ENCODE measurements around the gene SIGLEC15. TPM values are rescaled to one million over a fixed set of nuclear protein-coding genes. Genes with fewer than 3 reads are reported as not detected.
A peak's percentile ranks its signal among the peaks of the same experiment; 100 is the strongest.

The SIGLEC15 gene
- total and polyA plus RNA-seq, 2 donors (not counting 1 experiment from before 2014, with no cell fraction given) = 0.19 to 1.5 TPM

DNA sequence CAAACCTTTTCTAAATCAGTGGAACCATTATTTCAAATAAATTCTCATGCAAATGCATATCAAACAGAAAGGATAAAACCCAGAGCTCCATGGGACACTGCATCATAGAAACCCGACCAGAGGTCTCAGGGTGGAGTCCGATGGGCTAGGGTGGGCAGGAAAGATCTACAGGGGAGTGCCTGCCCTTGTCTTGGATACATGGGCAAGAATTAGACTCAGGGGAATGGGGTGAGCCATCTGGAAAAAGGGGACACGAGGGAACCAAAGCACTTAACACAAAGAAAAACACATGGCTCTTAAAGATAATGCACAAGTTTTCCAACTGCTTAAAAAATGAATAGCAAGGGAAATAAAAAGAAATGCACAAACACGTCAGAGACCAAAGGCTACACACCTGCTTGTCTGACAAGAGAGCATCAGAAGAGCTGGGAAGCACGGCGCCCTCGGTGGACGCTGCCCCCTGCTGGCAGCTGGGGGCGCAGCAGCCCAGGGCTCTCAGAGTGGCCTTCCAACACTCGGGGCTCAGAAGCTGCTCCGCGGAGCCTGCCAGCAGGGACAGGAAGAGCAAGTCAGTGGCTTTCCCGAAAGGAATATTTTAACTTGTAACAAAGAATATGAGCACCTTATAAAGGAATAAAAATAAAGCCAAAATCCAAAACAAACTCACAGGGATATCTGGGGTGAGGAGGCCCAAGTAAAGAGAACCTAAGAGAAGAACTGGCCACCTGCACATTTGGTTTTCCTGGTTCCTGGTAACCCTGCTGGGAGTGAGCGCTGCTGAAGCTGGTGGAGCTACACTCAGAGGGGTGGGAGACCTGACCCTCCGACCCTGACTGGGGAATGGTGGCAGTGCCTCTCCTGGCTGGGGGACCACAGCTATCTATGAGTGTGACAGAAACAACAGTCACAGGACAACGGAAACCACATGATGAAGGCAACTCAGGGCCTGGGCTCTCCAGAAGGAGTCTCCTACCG lies 54.5 kb downstream of the SIGLEC15 start:
- H3K9me3 ChIP-seq (ENCODE audit: control insufficient read depth, insufficient read depth, low read depth, low read length) = no peaks in the 10 kb centered on the region
- no peaks in the 10 kb centered on the region for H4K20me1 ChIP-seq (ENCODE audit: control insufficient read depth, extremely low read depth, insufficient read depth, low read length)
- no peaks in the 10 kb centered on the region for H3K27me3 ChIP-seq (ENCODE audit: control insufficient read depth, insufficient read depth, low read length)
- peak; percentile 45 to 66 for DNase-seq (ENCODE audit: low read depth in 2 of 2)
- H3K27ac ChIP-seq (ENCODE audit: insufficient read depth, low read length) = no peak overlapping the region
- H3K4me2 ChIP-seq (ENCODE audit: extremely low read depth, insufficient read depth, low read length) = no peak overlapping the region
- H3K4me1 ChIP-seq (ENCODE audit: control insufficient read depth, extremely low read depth, insufficient read depth, low read length) = no peaks in the 10 kb centered on the region
- peaks cover 14% of the 10 kb centered on the region for H3K36me3 ChIP-seq (ENCODE audit: control insufficient read depth, insufficient read depth, low read length)
- TF ChIP-seq EZH2 (IDR thresholded peaks at IDR 0.05; ENCODE audit: low read length, missing control alignments) = no peak
- TF ChIP-seq, protein P1, sequence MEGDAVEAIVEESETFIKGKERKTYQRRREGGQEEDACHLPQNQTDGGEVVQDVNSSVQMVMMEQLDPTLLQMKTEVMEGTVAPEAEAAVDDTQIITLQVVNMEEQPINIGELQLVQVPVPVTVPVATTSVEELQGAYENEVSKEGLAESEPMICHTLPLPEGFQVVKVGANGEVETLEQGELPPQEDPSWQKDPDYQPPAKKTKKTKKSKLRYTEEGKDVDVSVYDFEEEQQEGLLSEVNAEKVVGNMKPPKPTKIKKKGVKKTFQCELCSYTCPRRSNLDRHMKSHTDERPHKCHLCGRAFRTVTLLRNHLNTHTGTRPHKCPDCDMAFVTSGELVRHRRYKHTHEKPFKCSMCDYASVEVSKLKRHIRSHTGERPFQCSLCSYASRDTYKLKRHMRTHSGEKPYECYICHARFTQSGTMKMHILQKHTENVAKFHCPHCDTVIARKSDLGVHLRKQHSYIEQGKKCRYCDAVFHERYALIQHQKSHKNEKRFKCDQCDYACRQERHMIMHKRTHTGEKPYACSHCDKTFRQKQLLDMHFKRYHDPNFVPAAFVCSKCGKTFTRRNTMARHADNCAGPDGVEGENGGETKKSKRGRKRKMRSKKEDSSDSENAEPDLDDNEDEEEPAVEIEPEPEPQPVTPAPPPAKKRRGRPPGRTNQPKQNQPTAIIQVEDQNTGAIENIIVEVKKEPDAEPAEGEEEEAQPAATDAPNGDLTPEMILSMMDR (conservative IDR thresholded peaks at IDR 0.05 in 1 of 2, IDR thresholded peaks at IDR 0.05 in 1 of 2; ENCODE audit: low read depth in 1 of 2, low read length in 2 of 2) = peak; percentile 96 to 98
- no peak overlapping the region for H3K9ac ChIP-seq (ENCODE audit: insufficient read depth, low read length)
- H3K4me3 ChIP-seq (replicated peaks in 1 of 4; ENCODE audit: control extremely low read depth in 1 of 4, insufficient read depth in 1 of 4, low read depth in 3 of 4, low read length in 4 of 4) = no peak overlapping the region
- no peak overlapping the region for H2AFZ ChIP-seq (ENCODE audit: low read length)
- H3K79me2 ChIP-seq (ENCODE audit: control insufficient read depth, insufficient read depth, low read length) = no peaks in the 10 kb centered on the region

DNA sequence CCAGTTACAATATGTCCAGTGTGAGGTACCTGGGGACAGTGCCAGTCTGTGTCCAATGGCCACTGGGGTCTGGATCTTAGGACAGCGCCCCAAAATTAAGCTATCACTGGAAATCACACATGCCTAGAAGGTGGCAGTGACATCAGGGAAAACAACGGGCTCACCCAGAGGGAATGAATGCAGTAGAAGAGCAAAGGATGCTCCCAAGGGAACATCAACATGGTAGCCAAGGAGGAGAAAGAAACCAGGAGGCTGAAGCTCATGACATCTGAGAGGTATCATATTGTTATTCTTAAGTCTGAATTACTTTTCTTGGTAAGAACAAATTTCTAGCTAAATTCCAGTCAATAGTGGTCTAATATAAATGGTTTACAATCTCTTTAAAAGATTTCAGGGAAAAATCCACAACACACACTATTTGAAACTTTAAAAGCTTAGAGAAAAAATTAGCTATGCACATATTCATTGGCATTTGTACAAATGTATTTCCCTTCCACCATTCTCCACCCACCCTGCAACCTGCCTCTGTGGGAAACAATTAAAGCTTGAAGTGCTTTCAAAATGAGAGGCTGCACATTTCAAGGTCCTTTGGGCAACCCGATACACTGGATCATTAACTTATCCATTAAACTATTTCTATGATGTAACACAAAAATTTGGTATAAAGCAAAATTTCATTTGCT lies 55.5 kb downstream of the SIGLEC15 start:
- H3K36me3 ChIP-seq (ENCODE audit: control insufficient read depth, insufficient read depth, low read length) = peaks cover 12% of the 10 kb centered on the region
- H3K4me3 ChIP-seq (replicated peaks in 1 of 4; ENCODE audit: control extremely low read depth in 1 of 4, insufficient read depth in 1 of 4, low read depth in 3 of 4, low read length in 4 of 4) = no peak overlapping the region

More for the DNA sequence above, 55.5 kb downstream of the SIGLEC15 start:
- Histone ChIP-seq H3K4me1 (ENCODE audit: control insufficient read depth, extremely low read depth, insufficient read depth, low read length) (no peaks in the 10 kb centered on the region), H3K4me2 (ENCODE audit: extremely low read depth, insufficient read depth, low read length) (no peak overlapping the region), H3K9me3 (ENCODE audit: control insufficient read depth, insufficient read depth, low read depth, low read length) (no peaks in the 10 kb centered on the region), H3K27ac (ENCODE audit: insufficient read depth, low read length) (no peak overlapping the region), H3K27me3 (ENCODE audit: control insufficient read depth, insufficient read depth, low read length) (no peaks in the 10 kb centered on the region), H4K20me1 (ENCODE audit: control insufficient read depth, extremely low read depth, insufficient read depth, low read length) (no peaks in the 10 kb centered on the region), H3K79me2 (ENCODE audit: control insufficient read depth, insufficient read depth, low read length) (no peaks in the 10 kb centered on the region), H2AFZ (ENCODE audit: low read length) (no peak overlapping the region), H3K9ac (ENCODE audit: insufficient read depth, low read length) (no peak overlapping the region)
- no peak for DNase-seq (ENCODE audit: low read depth in 2 of 2)
- TF ChIP-seq, protein P1 (conservative IDR thresholded peaks at IDR 0.05 in 1 of 2, IDR thresholded peaks at IDR 0.05 in 1 of 2; ENCODE audit: low read depth in 1 of 2, low read length in 2 of 2) = no peak
- TF ChIP-seq EZH2 (IDR thresholded peaks at IDR 0.05; ENCODE audit: low read length, missing control alignments) = no peak
